BJ (cell line): ENCODE measurements around the gene DLAT. TPM values are rescaled to one million over a fixed set of nuclear protein-coding genes. Genes with fewer than 3 reads are reported as not detected.

ENCODE experiments used
- CTCF ChIA-PET: fragments of 350-600 bp; formaldehyde crosslinking; extraction: SDS; loops from one replicate; lab custom pipeline; 2021; ENCODE audit warnings: antibody characterized with exemption, inconsistent platforms; lab: Yijun Ruan, JAX
- POLR2A ChIA-PET: fragments of 300-600 bp; sonication (Branson Sonifier 250); formaldehyde crosslinking; extraction: SDS; loops from one replicate; lab custom pipeline; 2021; ENCODE audit warnings: antibody characterized with exemption; lab: Charles Lee
- DNase-seq: peaks from one replicate; pipeline ENCODE4 v3.0.0-alpha.2; 2011; ENCODE audit warnings: low read depth
- H3K27me3 ChIP-seq: 2 replicates; pipeline ENCODE4 v1.6.0; 2011; ENCODE audit warnings: low read length; ENCODE audit not compliant: control insufficient read depth, insufficient read depth
- H3K36me3 ChIP-seq: 2 replicates; pipeline ENCODE4 v1.5.1; 2011; ENCODE audit warnings: low read length; ENCODE audit not compliant: control insufficient read depth, insufficient read depth
- H3K4me3 ChIP-seq: 2 replicates; pipeline ENCODE4 v1.5.1; 2011; ENCODE audit warnings: low read depth, mild to moderate bottlenecking, control low read depth, low read length
- CTCF ChIP-seq: IDR thresholded peaks from 2 replicates; pipeline ENCODE4 v1.5.1; 2011; ENCODE audit warnings: low read depth, mild to moderate bottlenecking, control low read depth, inconsistent platforms, low read length, moderate library complexity; ENCODE audit not compliant: insufficient read depth
- polyA plus RNA-seq: library from polyadenylated mRNA; depleted of rRNA; stranded (reverse); fragments of >200 nt; gene quantifications from 2 replicates; pipeline ENCODE4 v1.2.3, GENCODE V29; 2011; rRNA removed
- small RNA-seq: library from RNA; depleted of rRNA; stranded (forward); fragments of <200 nt; gene quantifications from one replicate; pipeline ENCODE3, GENCODE V24; 2012; ENCODE audit warnings: low replicate concordance, low read depth; ENCODE audit not compliant: insufficient read length

DLAT gene
- polyA plus RNA-seq, 1 experiment = 19.8 TPM

- Histone ChIP-seq H3K36me3 (no peaks in the 10 kb centered on the region), H3K27me3 (no peaks in the 10 kb centered on the region), H3K4me3 (no peak overlapping the region)
- no peak for TF ChIP-seq CTCF
- POLR2A ChIA-PET = no interaction called here
- DNase-seq = no peak
- CTCF ChIA-PET = interaction anchor here (1.4 to 7.0 kb wide), 2 partner anchors 9 to 177 kb away, joined by 4 to 48 read pairs; no protein-coding TSS in a partner anchor
Observed at GRCh38 chr11:112103446-112103845, 78.2 kb downstream of the DLAT start.

- no peaks in the 10 kb centered on the region for H3K36me3 ChIP-seq
- no peak for DNase-seq
- H3K27me3 ChIP-seq = no peaks in the 10 kb centered on the region
- ChIA-PET CTCF (interaction anchor here (1.1 to 7.0 kb wide), 3 partner anchors 6 to 174 kb away, joined by 3 to 48 read pairs (median 3); no protein-coding TSS in a partner anchor), POLR2A (no interaction called here)
- H3K4me3 ChIP-seq = no peak overlapping the region
- TF ChIP-seq CTCF = no peak
Observed at GRCh38 chr11:112106070-112106469, 80.9 kb downstream of the DLAT start.

Small RNA genes within 50 kb of the gene (small RNA-seq; reads per million reads assigned to genes)
- gene AP000907.3 = not detected
- gene RNU6-893P = not detected

Other genes starting within 250 kb of the DLAT start
- 23.7 and 38.2 TPM in 2 replicates for gene ALG9, start 153.8 kb upstream of the DLAT start, polyA plus RNA-seq
- gene FDXACB1, start 146.2 kb upstream of the DLAT start, polyA plus RNA-seq = 0.81 and 1.2 TPM in 2 replicates
- gene CFAP68, start 145.9 kb upstream of the DLAT start, polyA plus RNA-seq = 16.6 and 33.0 TPM in 2 replicates
- 76.7 and 83.6 TPM in 2 replicates for gene CRYAB, start 113.6 kb upstream of the DLAT start, polyA plus RNA-seq
- 2.5 and 4.0 TPM in 2 replicates for gene HSPB2, start 112.7 kb upstream of the DLAT start, polyA plus RNA-seq
- 2.7 and 2.9 TPM in 2 replicates for gene C11orf52, start 106.5 kb upstream of the DLAT start, polyA plus RNA-seq
- gene DIXDC1, start 88.1 kb upstream of the DLAT start, polyA plus RNA-seq = 13.5 and 13.9 TPM in 2 replicates
- gene PIH1D2, start 48.6 kb downstream of the DLAT start, polyA plus RNA-seq = 0.82 and 1.7 TPM in 2 replicates
- 8.6 and 15.9 TPM in 2 replicates for gene NKAPD1, start 48.9 kb downstream of the DLAT start, polyA plus RNA-seq
- gene TIMM8B, start 61.3 kb downstream of the DLAT start, polyA plus RNA-seq = 112 and 118 TPM in 2 replicates
- 131 and 207 TPM in 2 replicates for gene SDHD, start 61.5 kb downstream of the DLAT start, polyA plus RNA-seq
- gene IL18, start 138.7 kb downstream of the DLAT start, polyA plus RNA-seq = 1.5 and 2.7 TPM in 2 replicates
- gene TEX12, start 142.0 kb downstream of the DLAT start, polyA plus RNA-seq = not detected in 2 replicates
- 0.56 and 0.85 TPM in 2 replicates for gene BCO2, start 150.1 kb downstream of the DLAT start, polyA plus RNA-seq
- 21.3 and 53.4 TPM in 2 replicates for gene PTS, start 201.0 kb downstream of the DLAT start, polyA plus RNA-seq
- not detected in 2 replicates for gene PLET1, start 235.5 kb downstream of the DLAT start, polyA plus RNA-seq